K562 (cell line): ENCODE results near the gene INO80E. TPM values are rescaled to one million over a fixed set of nuclear protein-coding genes. Genes with fewer than 3 reads are reported as not detected.

Source experiments
- BHLHE40 ChIP-seq: IDR thresholded peaks from 2 replicates; pipeline ENCODE4 v1.6.1; 2011; ENCODE audit warnings: low read length, improper control_type of control experiment
- CBX2 ChIP-seq: fragments of 200-600 bp; sonication (generic); IDR thresholded peaks from one replicate; pipeline ENCODE4 v1.6.1; 2012; ENCODE audit warnings: mild to moderate bottlenecking, low read length, inconsistent platforms; ENCODE audit not compliant: insufficient read depth, poor library complexity, severe bottlenecking
- NR2F6 ChIP-seq: fragments of 450-650 bp; formaldehyde crosslinking; IDR thresholded peaks from 2 replicates; pipeline ENCODE4 v1.4.0; 2020; ENCODE audit warnings: mild to moderate bottlenecking
- PRPF4 ChIP-seq: fragments of 200-400 bp; formaldehyde crosslinking; IDR thresholded peaks from one replicate; pipeline ENCODE4 v1.6.1; 2017; ENCODE audit warnings: low read length, low read depth, mild to moderate bottlenecking; ENCODE audit not compliant: insufficient read depth, poor library complexity, severe bottlenecking
- SMAD3 ChIP-seq: fragments of 450-650 bp; formaldehyde crosslinking; conservative IDR thresholded peaks from 2 replicates; pipeline ENCODE4 v1.4.0; 2020; ENCODE audit warnings: mild to moderate bottlenecking
- SMARCA5 ChIP-seq: fragments of 450-650 bp; IDR thresholded peaks from 2 replicates; pipeline ENCODE4 v1.6.1; 2016
- TOE1 ChIP-seq, 2 experiments: fragments of 450-650 bp in 1 of 2; sonication (generic) in 1 of 2; formaldehyde crosslinking in 1 of 2; IDR thresholded peaks; 2 replicates each; pipeline versions ENCODE4 v1.7.1 to v1.8.0; 2016 to 2022; ENCODE audit warnings: borderline replicate concordance in 2 of 2, mild to moderate bottlenecking in 2 of 2, antibody characterized with exemption in 1 of 2, inconsistent platforms in 1 of 2, low read depth in 1 of 2, missing genetic modification reagents in 1 of 2, moderate library complexity in 1 of 2
- ZNF589 ChIP-seq: fragments of 200-800 bp; sonication (Bioruptor generic); IDR thresholded peaks from 2 replicates; pipeline ENCODE4 v1.6.1; 2016; ENCODE audit warnings: low read depth, missing genetic modification characterization, missing compliant biosample characterization
- ZNF76 ChIP-seq: fragments of 250-450 bp; sonication (Bioruptor Pico); IDR thresholded peaks from 2 replicates; pipeline ENCODE4 v1.4.0; 2020; ENCODE audit warnings: mild to moderate bottlenecking, moderate library complexity, borderline replicate concordance
- polyA plus RNA-seq, 8 experiments: library from polyadenylated mRNA; depleted of rRNA in 4 of 8; stranded (reverse) in 5 of 8; unstranded in 3 of 8; fragments of >200 nt; fragmentation: Nextera tagmentation in 2 of 8; fragmentation: Illumina TruSeq in 1 of 8; extraction: Ambion mirVana in 2 of 8; extraction: Trizol in 1 of 8; gene quantifications; 2 replicates each; pipeline versions ENCODE4 v1.2.1 to v1.2.3, GENCODE V29; 2011 to 2014; ENCODE audit warnings: inconsistent platforms in 1 of 8, missing spikeins in 1 of 8
- total RNA-seq, 7 experiments: library from RNA; depleted of rRNA in 6 of 7; stranded (reverse); fragments of >200 nt in 6 of 7; fragmentation: Illumina TruSeq in 2 of 7; extraction: Trizol in 2 of 7; gene quantifications; 2 replicates each; pipeline versions ENCODE4 v1.2.1 to v1.2.3, GENCODE V29; 2011 to 2021; ENCODE audit warnings: low replicate concordance in 1 of 7
- TF ChIP-seq, protein P1 (sequence below): sonication (generic); formaldehyde crosslinking; IDR thresholded peaks from 2 replicates; pipeline ENCODE4 v1.8.0; 2022; ENCODE audit warnings: mild to moderate bottlenecking, missing genetic modification reagents
- TF ChIP-seq, protein P2 (sequence below): IDR thresholded peaks from 2 replicates; pipeline ENCODE4 v1.6.1; 2014; ENCODE audit warnings: antibody characterized with exemption
- TF ChIP-seq, protein P3 (sequence below): sonication (generic); formaldehyde crosslinking; IDR thresholded peaks from 2 replicates; pipeline ENCODE4 v1.8.0; 2022; ENCODE audit warnings: missing genetic modification reagents, mild to moderate bottlenecking, borderline replicate concordance
- TF ChIP-seq, protein P4 (sequence below): fragments of 150-350 bp; IDR thresholded peaks from 2 replicates; pipeline ENCODE4 v1.6.1; 2014; ENCODE audit warnings: low read depth, mild to moderate bottlenecking, low read length, borderline replicate concordance
- TF ChIP-seq, protein P5 (sequence below): fragments of 250-450 bp; sonication (Bioruptor Pico); IDR thresholded peaks from 2 replicates; pipeline ENCODE4 v1.5.0; 2021

The INO80E gene
- total and polyA plus RNA-seq, 9 of the 15 experiments (the other 6 are each of a cell fraction or from before 2014, with no cell fraction given) = 0.31 to 102 (median 49.3) TPM

DNA sequence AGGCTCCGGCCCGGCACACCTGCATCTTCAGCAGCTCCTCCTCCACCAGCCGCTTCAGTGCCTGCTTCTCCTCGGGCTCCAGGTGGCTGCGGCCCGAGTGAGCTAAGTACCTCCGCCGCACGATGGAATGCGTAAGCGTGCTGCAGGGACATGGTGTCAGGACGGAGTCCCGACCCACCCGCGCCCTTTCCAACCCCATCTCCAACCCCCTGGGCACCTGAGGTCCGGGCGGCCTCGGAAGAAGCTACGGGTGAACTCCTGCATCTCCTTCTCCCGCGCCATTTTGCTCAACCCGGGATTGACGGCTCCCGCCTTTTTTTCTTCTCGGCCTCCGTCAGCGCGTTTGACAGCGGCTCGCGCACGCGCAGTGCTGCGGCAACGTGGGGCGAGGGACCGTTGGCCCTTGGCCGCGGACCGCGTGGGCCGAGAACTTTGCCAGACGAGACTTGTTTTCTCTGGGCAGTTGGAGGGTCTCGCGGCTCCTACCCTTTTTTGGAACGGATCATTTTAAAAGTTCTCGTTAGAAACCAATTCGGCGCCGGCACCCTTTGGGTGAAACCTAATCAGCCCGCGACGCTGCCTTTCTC lies 624 bp upstream of the INO80E start, which contains the start of gene HIRIP3 (continued):
- TF ChIP-seq, protein P1, sequence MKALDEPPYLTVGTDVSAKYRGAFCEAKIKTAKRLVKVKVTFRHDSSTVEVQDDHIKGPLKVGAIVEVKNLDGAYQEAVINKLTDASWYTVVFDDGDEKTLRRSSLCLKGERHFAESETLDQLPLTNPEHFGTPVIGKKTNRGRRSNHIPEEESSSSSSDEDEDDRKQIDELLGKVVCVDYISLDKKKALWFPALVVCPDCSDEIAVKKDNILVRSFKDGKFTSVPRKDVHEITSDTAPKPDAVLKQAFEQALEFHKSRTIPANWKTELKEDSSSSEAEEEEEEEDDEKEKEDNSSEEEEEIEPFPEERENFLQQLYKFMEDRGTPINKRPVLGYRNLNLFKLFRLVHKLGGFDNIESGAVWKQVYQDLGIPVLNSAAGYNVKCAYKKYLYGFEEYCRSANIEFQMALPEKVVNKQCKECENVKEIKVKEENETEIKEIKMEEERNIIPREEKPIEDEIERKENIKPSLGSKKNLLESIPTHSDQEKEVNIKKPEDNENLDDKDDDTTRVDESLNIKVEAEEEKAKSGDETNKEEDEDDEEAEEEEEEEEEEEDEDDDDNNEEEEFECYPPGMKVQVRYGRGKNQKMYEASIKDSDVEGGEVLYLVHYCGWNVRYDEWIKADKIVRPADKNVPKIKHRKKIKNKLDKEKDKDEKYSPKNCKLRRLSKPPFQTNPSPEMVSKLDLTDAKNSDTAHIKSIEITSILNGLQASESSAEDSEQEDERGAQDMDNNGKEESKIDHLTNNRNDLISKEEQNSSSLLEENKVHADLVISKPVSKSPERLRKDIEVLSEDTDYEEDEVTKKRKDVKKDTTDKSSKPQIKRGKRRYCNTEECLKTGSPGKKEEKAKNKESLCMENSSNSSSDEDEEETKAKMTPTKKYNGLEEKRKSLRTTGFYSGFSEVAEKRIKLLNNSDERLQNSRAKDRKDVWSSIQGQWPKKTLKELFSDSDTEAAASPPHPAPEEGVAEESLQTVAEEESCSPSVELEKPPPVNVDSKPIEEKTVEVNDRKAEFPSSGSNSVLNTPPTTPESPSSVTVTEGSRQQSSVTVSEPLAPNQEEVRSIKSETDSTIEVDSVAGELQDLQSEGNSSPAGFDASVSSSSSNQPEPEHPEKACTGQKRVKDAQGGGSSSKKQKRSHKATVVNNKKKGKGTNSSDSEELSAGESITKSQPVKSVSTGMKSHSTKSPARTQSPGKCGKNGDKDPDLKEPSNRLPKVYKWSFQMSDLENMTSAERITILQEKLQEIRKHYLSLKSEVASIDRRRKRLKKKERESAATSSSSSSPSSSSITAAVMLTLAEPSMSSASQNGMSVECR (CRISPR knock-in tag) = peak; percentile 13; the same call in 1 of the 2 replicates
- TF ChIP-seq ZNF76 (no peak), SMAD3 (CRISPR knock-in tag) (no peak), ZNF589 (CRISPR knock-in tag) (no peak; the same call in 1 of the 2 replicates), SMARCA5 (no peak), PRPF4 (no peak), TOE1 (IDR thresholded peaks at IDR 0.05; ENCODE audit: borderline replicate concordance) (peak; percentile 66; the same call in 1 of the 2 replicates), TOE1 (CRISPR knock-in tag; IDR thresholded peaks at IDR 0.05; ENCODE audit: borderline replicate concordance, low read depth) (no peak), NR2F6 (CRISPR knock-in tag) (no peak), BHLHE40 (no peak), CBX2 (no peak)
- TF ChIP-seq, protein P2, sequence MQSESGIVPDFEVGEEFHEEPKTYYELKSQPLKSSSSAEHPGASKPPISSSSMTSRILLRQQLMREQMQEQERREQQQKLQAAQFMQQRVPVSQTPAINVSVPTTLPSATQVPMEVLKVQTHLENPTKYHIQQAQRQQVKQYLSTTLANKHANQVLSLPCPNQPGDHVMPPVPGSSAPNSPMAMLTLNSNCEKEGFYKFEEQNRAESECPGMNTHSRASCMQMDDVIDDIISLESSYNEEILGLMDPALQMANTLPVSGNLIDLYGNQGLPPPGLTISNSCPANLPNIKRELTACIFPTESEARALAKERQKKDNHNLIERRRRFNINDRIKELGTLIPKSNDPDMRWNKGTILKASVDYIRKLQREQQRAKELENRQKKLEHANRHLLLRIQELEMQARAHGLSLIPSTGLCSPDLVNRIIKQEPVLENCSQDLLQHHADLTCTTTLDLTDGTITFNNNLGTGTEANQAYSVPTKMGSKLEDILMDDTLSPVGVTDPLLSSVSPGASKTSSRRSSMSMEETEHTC = no peak
- TF ChIP-seq, protein P3, sequence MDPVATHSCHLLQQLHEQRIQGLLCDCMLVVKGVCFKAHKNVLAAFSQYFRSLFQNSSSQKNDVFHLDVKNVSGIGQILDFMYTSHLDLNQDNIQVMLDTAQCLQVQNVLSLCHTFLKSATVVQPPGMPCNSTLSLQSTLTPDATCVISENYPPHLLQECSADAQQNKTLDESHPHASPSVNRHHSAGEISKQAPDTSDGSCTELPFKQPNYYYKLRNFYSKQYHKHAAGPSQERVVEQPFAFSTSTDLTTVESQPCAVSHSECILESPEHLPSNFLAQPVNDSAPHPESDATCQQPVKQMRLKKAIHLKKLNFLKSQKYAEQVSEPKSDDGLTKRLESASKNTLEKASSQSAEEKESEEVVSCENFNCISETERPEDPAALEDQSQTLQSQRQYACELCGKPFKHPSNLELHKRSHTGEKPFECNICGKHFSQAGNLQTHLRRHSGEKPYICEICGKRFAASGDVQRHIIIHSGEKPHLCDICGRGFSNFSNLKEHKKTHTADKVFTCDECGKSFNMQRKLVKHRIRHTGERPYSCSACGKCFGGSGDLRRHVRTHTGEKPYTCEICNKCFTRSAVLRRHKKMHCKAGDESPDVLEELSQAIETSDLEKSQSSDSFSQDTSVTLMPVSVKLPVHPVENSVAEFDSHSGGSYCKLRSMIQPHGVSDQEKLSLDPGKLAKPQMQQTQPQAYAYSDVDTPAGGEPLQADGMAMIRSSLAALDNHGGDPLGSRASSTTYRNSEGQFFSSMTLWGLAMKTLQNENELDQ (CRISPR knock-in tag) = no peak
- TF ChIP-seq, protein P4, sequence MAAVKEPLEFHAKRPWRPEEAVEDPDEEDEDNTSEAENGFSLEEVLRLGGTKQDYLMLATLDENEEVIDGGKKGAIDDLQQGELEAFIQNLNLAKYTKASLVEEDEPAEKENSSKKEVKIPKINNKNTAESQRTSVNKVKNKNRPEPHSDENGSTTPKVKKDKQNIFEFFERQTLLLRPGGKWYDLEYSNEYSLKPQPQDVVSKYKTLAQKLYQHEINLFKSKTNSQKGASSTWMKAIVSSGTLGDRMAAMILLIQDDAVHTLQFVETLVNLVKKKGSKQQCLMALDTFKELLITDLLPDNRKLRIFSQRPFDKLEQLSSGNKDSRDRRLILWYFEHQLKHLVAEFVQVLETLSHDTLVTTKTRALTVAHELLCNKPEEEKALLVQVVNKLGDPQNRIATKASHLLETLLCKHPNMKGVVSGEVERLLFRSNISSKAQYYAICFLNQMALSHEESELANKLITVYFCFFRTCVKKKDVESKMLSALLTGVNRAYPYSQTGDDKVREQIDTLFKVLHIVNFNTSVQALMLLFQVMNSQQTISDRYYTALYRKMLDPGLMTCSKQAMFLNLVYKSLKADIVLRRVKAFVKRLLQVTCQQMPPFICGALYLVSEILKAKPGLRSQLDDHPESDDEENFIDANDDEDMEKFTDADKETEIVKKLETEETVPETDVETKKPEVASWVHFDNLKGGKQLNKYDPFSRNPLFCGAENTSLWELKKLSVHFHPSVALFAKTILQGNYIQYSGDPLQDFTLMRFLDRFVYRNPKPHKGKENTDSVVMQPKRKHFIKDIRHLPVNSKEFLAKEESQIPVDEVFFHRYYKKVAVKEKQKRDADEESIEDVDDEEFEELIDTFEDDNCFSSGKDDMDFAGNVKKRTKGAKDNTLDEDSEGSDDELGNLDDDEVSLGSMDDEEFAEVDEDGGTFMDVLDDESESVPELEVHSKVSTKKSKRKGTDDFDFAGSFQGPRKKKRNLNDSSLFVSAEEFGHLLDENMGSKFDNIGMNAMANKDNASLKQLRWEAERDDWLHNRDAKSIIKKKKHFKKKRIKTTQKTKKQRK = no peak
- TF ChIP-seq, protein P5, sequence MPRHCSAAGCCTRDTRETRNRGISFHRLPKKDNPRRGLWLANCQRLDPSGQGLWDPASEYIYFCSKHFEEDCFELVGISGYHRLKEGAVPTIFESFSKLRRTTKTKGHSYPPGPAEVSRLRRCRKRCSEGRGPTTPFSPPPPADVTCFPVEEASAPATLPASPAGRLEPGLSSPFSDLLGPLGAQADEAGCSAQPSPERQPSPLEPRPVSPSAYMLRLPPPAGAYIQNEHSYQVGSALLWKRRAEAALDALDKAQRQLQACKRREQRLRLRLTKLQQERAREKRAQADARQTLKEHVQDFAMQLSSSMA (CRISPR knock-in tag) = no peak
